NOMO-1 (cell line): ENCODE data around the gene SH3PXD2A.
"Not testable (repeated sequence)": the region's sequence is repeated elsewhere in the genome, so short reads cannot be mapped to it uniquely, and the experiment has no call there.

Experiments used
- DNase-seq, 2 experiments: peaks; one replicate each; lab custom pipeline; 2025; ENCODE audit not compliant: unreplicated experiment in 2 of 2; lab: John Stamatoyannopoulos, UW

SH3PXD2A gene

DNA sequence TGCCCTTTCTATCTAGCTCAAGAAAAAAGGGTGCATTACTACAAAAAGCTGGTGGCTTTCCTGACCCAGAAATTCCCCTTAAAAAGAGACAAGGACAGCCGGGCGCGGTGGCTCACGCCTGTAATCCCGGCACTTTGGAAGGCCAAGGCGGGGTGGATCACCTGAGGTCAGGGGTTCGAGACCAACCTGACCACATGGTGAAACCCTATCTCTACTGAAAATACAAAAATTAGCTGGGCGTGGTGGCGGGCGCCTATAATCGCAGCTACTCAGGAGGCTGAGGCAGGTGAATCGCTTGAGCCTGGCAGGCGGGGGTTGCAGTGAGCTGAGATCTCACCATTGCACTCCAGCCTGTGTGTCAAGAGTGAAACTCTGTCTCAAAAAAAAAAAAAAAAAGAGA is 82.5 kb downstream of the SH3PXD2A start:
- not testable (repeated sequence) for DNase-seq

DNA sequence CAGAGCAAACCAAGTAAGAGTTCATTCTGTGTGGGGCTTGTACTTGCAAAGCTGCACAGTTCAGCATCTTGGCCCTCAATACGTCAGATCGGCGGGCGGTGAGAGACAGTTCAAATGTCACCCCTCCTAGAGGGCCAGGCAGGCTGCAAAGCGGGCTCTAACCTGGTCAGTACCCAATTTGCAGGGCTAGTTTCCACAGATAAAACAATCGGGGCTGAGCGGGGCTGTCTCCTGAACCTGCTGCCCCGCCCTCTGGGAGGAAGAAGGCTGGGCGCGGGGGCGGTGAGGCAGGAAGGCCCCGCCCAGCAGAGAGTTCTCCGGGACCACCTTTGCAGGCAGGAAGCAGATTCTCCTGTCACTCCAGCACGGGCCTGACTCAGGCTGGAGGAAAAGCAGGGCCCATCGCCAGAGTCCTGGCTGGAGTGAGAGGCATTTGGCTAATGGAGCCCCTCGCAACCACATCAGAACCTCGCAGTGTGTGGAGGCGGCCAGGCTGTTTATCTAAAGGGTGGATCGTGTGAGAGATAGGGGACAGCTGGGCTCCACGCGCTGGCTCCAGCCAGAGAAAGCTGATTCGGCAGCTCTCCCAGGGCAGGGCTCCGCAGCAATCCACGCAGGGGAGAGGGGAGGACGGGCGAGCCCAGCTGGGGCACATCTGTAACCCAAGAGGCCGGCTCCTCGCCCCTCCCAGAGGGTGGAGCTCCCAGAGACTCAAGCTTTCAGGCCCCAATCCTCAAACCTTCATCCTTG is 83.1 kb downstream of the SH3PXD2A start:
- DNase-seq, result no peak

DNA sequence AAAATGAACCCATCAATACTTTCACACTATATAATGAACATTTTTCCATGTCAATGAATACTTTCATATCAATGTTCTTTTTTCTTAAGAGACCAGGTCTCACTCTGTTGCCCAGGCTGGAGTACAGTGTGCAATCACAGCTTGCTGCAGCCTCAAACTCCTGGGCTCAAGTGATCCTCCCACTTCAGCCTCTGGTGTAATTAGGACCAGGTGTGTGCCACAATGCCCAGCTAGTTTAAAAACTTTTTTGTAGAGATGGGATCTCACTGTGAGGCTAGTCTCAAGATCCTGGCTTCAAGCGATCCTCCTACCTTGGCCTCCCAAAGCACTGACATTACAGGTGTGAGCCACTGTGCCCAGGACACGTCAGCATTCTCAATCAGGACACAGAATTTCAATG is 85.2 kb downstream of the SH3PXD2A start:
- DNase-seq, result no peak

DNA sequence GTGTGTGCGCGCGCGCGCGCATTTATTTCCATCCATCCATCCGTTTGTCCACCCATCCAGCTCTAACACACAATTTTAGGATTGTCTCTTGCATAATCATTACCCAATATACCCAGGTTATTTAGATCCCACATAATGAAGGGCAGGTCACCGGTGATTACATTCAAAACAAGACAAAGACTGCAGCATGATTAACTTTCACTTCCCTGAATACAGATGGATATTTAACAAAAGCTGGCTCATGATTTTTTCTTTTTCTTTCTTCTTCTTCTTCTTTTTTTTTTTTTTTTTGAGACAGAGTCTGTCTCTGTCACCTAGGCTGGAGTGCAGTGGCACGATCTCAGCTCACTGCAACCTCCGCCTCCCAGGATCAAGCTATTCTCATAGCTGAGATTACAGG is 86.2 kb downstream of the SH3PXD2A start:
- peak; percentile 17 to 81 for DNase-seq

DNA sequence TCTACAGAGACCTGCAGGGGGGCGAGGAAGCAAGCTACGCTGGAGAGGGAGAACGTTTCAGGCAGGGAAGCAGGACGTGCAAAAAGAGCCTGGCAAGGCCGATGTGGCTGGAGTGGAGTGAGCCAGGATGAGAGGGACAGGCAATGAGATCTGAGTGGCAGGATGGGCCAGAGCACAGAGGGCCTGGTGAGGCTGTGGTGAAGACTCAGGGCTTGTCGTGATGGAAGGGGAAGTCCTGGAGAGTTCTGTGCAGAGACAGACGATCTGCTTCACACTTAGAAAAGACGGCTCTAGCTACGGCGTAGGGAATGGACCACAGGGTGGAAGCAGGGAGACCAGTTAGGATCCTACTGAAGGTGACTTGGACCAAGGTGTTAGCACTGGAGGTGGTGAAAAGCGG is 87.0 kb downstream of the SH3PXD2A start:
- DNase-seq, result peak; percentile 25 to 36

DNA sequence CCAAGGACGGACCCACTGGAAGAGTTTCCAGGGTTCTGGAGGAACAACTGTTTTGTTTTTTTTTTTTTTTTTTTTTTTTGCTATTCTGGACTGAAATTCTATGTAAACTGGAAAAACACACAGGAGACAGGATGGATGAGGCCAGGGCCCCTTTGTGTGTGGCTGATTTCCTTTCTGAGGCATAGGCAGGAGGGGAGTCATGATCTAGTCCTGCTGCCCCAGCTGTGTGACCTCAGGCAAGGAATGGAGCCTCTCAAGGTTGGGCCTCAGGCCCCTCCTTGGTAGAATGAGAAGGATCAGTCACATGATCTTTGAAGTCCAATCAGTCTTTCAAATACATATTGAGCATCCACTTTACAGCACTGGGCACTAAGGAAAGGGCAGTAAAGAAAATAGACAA is 87.6 kb downstream of the SH3PXD2A start:
- no peak for DNase-seq

DNA sequence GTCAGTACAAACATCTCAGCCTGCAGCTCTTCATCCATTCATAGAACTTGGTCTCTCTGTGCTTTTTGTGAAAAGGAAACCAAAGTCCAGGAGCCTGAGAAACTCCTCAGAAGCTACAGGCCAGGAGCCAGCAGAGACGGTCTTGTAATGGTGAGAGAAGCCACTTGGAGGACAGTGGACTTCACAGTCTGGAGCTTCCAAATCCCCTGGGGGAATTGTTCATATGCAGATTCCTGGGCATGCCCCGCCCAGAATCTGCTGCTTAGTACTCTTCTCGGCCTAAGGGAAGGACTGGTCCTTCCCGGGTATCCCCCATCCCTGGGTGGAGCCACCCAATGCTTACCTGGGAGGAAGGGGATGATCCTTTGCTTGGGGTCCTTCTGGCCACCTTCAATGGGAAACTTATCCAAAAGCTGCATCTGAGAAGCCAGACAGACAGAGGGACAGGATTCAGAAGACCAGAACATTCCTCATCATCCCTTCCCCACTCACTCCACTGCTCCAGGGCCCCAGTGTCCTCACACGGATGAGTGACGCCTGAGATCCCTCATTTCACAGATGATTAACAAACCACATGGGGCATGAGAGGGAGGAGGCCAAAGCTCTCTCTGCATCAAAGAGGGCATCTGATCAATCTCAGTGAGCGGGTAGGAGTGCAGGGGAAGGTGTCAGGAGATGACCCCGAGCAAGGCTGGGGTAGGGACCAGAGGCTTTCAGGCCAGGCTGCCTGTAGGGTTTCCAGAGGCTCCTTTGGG is 88.4 kb downstream of the SH3PXD2A start:
- DNase-seq, result no peak

DNA sequence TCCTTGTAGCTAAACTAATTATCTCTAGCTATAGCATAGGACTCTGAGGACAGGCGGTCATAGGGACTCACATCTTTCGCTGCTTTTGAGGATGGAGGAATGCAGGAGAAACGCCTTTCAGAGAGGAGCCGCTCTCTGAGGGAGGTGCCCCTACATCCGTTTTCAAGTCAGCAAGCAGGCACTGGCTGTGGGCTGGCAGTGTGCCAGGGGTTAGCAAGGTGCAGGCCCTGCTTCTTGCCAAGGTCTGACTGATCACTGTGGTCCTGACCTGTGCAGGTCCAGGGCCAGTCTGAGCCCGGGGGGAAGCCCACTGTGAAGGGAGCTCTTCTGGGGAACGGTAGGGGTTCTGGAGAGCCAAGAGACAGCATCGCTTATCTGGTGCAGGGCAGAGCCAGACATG is 89.4 kb downstream of the SH3PXD2A start:
- peak in 1 of 2 experiments; percentile 8 for DNase-seq

DNA sequence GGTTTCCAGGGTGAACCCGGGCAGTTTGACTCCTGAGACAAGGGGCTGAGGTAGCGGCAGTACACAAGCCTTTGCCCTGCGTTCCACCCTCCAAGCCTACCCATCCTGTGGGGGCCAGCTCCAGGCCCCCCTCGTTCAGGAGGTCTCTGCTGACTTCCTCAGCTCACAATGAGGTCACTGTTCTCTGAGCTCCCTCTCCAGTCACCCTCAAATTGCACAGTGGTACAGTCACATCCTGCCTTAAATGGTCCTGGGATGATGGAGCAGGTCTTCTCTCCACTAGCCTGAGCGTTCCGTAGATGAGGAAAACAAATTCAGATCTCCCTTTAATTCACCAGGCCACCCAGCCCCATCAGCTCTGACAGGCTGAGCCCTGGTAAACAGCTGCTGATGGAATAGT is 90.2 kb downstream of the SH3PXD2A start:
- no peak for DNase-seq

DNA sequence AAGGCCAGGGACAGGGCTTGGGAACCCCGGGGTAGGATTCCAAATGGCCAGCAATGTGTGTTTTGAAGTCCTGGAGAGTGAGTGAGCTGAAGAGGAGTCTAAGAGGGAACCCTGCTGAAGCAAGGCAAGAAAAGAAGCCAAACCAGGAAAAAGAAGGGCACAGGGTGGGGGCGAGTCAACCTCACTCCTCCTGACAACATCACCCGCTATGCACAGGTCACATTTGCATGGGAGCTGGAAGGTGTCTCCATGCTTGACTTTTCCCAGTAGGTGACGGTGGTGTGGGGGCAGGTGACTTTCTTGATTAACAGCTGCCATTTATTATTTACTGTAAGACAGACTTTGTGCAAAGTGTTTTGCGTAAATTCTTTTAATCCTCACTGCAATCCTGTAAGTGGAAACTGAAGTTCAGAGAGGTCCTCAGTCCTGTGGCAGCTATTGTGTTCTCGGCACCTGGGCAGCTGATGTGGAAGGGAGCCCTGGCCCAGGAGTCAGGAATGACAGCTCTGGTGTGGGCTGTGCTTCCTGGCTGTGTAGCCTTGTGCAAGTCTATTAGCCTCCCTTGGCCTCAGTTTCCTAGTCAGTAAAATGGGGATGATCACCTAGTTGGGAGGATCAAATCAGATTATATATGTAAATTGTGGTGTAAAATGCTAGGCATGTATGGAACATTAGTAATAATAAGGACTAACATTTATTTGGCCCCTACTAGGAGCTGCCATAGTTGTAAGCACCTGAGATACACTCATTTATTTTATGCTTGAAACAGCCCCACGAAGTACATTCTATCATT is 90.9 kb downstream of the SH3PXD2A start:
- DNase-seq, result no peak

DNA sequence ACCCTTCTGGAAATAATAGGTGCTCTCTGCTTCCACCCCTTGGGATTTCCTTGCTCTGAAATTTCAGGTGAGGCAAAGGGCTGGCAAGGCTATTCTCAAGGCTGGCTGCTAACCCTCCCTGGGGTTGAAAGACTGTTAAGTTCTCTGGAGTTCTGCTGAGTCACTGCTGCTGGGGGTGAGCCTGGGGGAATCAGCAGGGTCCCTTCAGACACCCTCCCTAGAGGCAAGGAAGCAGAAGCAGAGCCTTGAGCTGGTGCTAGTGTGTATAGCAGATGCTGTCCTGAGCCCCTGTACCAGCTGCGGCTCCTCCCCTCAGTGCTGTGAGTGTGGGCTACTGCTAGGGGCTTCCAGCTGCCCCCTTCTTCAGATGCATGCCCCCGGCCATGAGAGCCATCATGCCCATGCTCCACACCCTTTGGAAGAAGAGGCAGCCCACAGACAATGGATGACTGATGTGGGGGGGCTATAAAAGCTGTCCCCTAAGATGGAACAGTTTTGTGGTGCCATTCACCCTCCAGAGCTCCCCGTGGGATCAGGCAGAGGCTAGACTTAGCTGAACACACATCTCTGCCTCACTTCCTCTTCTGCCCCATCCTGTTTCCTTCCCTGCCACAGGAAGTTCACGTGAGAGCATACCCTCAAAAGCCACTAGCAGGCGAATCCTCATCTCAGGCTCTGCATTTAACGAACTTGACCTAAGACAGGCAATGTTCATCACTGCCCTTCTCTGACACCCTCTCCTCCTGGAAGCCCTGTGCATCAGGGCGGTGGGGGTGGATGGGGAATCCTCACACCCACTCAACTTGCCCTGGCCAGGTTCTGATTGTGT is 91.8 kb downstream of the SH3PXD2A start:
- peak; percentile 65 to 85 for DNase-seq

DNA sequence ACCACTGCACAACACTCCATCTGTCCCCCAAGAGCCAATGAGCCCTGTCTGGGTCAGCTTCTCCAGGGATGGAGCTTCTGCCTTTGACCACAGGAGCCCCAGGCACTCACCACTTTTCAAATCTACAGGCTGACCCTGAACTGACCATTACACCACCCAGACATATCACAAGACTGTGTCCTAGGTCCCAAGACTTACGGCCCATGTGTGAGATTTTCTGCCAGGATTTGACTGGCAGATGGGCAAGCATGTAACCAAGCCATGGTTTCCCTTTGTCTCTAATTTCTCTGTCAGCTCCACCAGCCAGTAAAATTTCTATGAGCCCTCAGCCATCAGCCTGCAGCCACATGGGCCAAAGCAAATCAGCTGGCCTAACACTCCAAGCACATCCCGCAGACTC is 92.5 kb downstream of the SH3PXD2A start:
- no peak for DNase-seq

DNA sequence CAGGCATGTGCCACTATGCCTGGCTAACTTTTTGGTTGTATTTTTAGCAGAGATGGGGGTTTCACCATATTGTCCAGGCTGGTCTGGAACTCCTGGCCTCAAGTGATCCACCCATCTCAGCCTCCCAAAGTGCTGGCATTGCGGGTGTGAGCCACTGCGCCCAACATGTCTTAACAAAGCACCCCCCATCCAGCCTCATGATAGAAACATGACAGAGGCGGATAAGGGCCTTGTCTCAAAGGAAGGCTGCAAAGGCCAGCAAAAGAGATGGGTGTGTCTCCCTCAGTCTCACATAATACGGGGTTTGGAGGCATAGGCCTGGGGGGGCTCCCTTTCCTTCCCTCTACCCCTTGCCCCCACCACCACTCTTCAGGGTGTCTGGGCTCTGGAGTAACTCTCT is 93.2 kb downstream of the SH3PXD2A start:
- no peak for DNase-seq

DNA sequence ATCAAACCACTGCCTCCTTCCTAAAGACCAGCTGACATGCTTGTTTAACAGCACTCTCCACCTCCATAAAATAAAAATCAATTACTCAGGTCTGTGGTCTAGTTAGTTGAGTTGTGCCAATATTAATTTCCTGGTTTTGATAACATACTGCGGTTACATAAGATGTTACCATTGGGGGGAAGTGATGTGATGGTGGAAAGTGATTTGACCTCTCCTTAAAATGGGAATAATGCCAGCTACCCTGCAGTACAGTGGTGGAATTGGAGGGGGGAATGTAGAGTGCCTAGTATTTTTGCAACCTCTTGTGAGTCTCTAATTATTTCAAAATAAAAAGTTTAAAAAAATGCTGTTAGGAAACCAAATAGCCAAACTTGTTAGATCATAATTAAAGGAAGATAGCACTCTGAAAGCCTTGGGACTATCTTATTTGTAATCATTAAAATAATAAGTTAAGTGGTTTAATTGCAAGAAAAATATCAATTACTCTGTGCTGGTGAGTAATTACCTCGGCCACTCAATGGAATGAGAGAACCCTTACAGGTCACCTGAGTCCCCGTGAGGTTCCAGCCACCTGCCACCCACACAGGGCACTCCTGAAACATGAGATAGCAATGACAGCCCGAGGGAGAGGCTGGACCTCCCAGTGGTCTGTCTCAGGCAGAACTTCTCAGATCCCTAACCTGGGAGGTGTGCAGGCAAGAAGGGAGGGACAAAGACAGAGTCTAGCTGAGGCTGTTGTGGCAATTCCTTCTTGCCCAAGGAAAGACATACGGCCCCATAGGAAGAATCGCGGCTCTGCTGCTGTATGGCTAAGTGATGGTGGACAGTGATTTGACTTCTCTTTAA is 94.1 kb downstream of the SH3PXD2A start:
- no peak for DNase-seq

DNA sequence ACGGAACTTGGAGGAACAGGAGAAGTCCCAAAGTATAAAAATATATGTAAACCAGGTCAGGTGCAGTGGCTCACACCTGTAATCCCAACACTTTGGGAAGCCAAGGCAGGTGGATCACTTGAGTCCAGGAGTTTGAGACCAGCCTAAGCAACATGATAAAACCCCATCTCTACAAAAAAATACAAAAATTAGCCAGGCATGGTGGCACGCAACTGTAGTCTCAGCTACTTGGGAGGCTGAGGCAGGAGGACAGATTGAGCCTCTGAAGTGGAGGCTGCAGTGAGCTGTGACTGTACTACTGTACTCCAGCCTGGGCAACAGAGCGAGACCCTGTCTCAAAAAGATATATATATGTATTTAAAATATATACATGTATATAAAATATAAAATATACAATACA is 95.1 kb downstream of the SH3PXD2A start:
- DNase-seq, result not testable (repeated sequence)

DNA sequence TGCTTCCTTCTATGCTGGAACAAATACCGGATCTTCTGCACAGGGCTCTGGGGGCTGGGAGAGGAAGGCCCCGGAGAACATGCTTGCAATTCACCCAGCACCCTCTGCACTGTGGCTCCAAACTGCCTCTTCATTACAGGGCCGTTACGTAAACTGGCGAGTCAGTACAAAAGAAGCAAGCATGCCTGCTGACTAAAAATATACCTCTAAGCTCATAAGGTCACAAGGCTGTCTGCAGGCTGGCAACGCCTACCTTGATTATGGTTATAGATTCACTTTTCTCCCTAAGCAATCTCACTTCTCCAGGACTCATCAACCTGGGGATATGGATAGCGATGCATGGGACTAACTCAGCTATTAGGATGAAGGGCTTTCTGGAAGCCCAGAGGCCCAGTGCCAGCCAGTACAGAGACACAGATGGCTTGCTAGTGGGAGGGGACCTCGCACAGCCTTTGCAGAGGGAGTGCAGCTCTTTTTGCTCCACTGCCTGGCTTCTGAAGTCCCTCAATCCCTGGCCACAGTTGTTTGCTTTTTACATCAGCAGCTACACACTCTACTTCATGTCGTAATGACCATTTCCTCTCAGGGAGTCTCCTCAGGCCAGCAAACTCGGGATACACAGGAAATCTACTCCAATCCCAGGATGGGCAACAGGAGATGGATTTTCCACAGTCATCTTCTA is 96.1 kb downstream of the SH3PXD2A start:
- DNase-seq, result peak; percentile 92 to 95

DNA sequence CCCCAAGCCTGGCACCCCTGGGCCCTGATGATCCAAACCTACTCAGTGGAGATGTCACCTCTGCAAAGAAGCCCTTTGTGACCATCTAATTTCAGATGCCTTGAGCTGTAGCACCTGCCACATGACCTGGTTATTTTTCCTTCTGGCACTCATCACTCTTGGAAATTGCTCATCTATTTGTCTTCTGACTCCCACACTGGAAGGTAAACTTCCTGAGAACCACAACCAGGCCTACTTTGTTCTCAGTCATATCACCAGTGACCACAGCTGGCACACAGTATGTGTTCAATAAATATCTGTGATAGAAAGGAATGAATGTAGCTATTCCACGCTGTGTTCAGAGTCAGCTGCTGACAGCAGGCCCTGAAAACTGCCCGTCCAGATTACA is 97.1 kb downstream of the SH3PXD2A start:
- DNase-seq, result no peak

DNA sequence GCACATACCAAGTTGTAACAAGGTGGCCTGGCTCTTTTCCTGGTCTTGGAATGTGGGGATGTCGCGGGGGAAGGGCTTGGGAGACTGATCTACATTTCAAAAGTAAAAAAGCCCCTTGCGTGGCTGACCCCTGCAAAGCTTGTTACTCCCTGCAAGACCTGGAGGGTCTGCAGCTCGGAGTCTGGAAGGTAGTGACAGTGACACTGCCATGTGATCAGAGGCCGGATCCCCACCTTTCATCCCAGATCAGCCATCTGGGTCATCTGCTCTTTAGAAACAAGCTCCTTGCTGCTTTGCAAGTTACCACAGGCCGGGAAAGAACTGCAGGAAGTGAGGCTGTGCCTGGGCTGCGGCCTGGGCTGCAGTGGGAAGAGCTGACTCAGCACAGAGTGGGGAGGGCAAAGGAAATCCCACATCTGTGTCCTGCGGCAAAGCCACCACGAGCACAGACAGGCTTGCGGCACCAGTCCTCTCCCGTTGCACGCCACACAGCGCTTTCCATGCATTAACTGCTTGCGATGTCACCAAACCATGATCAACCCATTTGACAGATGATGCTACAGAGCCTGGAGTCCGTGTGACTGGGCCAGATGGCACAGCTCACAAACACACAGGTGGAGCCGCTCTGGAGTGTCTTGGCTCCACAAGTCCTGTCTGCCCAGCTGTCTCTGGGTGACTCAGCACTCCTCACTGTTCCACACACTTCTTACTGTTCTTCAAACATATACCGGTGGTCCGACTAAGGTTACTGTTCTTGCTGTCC is 97.7 kb downstream of the SH3PXD2A start:
- DNase-seq, result peak; percentile 53 to 57
